RKO (cell line): ENCODE measurements around the gene CCDC188.

Experiments
- DNase-seq: peaks from one replicate; pipeline ENCODE4 v3.0.0-alpha.2; 2016; ENCODE audit warnings: low spot score

The CCDC188 gene

GRCh38 chr22:20105456-20106204, 45.2 kb downstream of the CCDC188 start:
- no peak for DNase-seq

DNA sequence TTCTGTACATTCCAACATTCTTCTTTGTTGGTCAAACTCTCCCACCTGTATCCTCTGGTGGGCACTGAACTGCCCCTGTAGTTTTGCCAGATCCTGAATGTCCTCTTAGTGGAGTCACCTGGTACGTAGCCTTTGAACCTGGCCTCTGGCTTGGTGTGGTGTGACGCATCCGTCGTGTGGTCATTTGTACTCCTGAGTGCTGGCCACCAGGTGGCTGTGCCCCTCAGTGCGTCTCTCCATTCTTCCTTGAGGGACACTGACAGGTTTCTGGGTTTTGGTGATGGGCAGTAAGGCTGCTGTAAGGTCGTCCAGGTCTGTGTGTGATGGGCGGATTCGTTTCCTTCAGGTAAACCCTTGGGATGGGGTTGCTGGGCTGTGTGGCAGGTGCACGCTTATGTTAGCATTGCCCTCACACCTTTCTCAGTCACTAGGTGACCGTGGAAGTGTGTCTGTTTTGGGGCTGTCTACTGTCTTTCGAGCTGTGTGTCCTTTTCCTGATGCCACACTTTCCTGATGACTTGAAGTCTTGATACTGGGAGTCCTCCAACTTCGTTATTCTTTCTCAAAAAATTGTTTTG, 48.6 kb downstream of the CCDC188 start:
- DNase-seq: no peak

DNA sequence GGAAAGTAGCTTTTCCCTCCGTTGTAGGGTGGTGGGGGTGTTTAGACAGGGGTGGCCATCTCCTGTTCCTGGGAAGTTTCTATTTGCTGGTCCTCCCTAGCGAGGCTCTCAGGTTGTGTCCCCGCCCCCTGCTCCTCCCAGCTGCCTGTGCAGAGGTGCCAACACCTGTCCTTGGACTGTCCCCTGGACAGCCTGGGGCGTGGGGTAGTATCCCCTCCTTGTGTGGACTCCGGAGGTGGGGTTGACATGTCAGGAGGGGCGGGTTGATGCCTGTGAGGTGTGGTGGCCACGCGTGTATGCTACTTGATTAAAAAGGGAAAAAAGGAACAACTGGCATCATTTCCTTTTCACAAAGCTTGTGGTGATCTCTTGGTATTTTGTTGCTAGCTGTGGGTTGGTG, 49.2 kb downstream of the CCDC188 start:
- no peak for DNase-seq

DNA sequence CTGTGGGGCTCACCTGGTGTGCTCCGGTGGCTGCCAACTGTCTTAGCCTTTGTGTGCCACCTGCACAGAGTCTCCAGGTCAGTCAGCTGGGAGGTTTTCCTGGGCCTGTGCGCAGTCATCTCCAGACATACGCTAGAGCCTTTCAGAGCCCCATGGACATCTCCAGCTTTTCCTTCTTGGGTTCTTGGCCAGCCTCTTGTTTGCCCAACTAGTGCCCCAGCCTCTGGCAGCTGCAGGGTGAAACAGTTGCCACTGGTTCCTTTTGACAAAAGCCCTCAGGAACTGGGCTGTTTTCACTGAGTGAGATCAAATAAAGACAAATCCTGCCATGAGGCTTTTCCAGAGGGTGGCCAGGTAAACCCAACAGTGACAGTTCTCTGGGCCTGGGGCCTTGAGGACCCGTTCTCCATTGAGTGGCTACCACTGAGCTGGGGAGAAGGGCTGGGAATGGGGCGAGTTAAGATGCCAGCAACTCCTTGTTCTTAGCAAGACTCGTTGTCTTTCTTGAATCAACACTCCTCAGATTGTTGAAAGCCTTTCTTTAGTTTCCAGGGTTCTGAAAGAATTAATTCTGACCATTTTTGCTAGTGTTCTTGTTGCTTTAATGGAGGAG, 51.6 kb downstream of the CCDC188 start:
- DNase-seq: no peak
